Measurements from ENCODE around the gene DNM3. TPM values are rescaled to one million over a fixed set of nuclear protein-coding genes. Genes with fewer than 3 reads are reported as not detected.

Gene DNM3
- polyA plus RNA-seq, 3 donors = 0.15 TPM; not detected in 2

GRCh38 chr1:172105230-172105629 is 263.9 kb downstream of the DNM3 start:
- H3K79me2 ChIP-seq (ENCODE audit: insufficient read depth, low read length) = no peaks in the 10 kb centered on the region
- H2AFZ ChIP-seq (ENCODE audit: insufficient read depth, low read depth, low read length, poor library complexity, severe bottlenecking) = no peak overlapping the region
- no peaks in the 10 kb centered on the region for H3K36me3 ChIP-seq (replicated peaks in 1 of 2; ENCODE audit: control insufficient read depth in 1 of 2, insufficient read depth in 2 of 2, low read length in 2 of 2)
- no peaks in the 10 kb centered on the region for H3K27me3 ChIP-seq (ENCODE audit: control insufficient read depth in 2 of 2, insufficient read depth in 2 of 2, low read length in 2 of 2)
- H3K4me1 ChIP-seq (ENCODE audit: control insufficient read depth in 1 of 2, insufficient read depth in 2 of 2, low read length in 2 of 2) = no peaks in the 10 kb centered on the region
- TF ChIP-seq CTCF (IDR thresholded peaks at IDR 0.05) = no peak
- Mint-ChIP-seq H3K9me3 (peaks cover 0 to 3% (median 0%) of the 10 kb centered on the region in 7 donors), H3K4me3 (no peak overlapping the region), H3K36me3 (no peaks in the 10 kb centered on the region), H3K27me3 (ENCODE audit: low read depth in 3 of 3) (peaks cover 0 to 2% (median 1%) of the 10 kb centered on the region in 3 donors), H3K27ac (no peak overlapping the region), H3K4me1 (peaks cover 2% of the 10 kb centered on the region)
- H3K9me3 ChIP-seq (replicated peaks in 1 of 2; ENCODE audit: control insufficient read depth in 1 of 2, insufficient read depth in 1 of 2, low read length in 2 of 2) = no peaks in the 10 kb centered on the region
- H3K27ac ChIP-seq (ENCODE audit: low read depth in 1 of 2, low read length in 2 of 2) = no peak overlapping the region
- H3K4me3 ChIP-seq (replicated peaks in 1 of 3; ENCODE audit: low read depth in 2 of 3, low read length in 3 of 3) = no peak overlapping the region
- no peaks in the 10 kb centered on the region for H4K20me1 ChIP-seq (ENCODE audit: insufficient read depth, low read length)
- H3K9ac ChIP-seq (ENCODE audit: insufficient read depth, low read length, poor library complexity, severe bottlenecking) = no peak overlapping the region
- H3K4me2 ChIP-seq (replicated peaks; ENCODE audit: extremely low read depth, low read length, poor library complexity, severe bottlenecking) = no peak overlapping the region
- intact Hi-C loops (cut with micrococcal nuclease) = no loop called here
- no peak for DNase-seq

- H3K9me3 Mint-ChIP-seq = peaks cover 0 to 3% (median 0%) of the 10 kb centered on the region in 7 donors
- H3K36me3 Mint-ChIP-seq = no peaks in the 10 kb centered on the region
- H3K27me3 Mint-ChIP-seq (ENCODE audit: low read depth in 3 of 3) = peaks cover 0 to 1% (median 0%) of the 10 kb centered on the region in 3 donors
- no peak for DNase-seq
- no peak overlapping the region for H3K4me3 Mint-ChIP-seq
- H3K79me2 ChIP-seq (ENCODE audit: insufficient read depth, low read length) = no peaks in the 10 kb centered on the region
- intact Hi-C loops (cut with micrococcal nuclease) = no loop called here
- no peaks in the 10 kb centered on the region for H3K9me3 ChIP-seq (replicated peaks in 1 of 2; ENCODE audit: control insufficient read depth in 1 of 2, insufficient read depth in 1 of 2, low read length in 2 of 2)
- H3K4me3 ChIP-seq (replicated peaks in 1 of 3; ENCODE audit: low read depth in 2 of 3, low read length in 3 of 3) = no peak overlapping the region
- no peaks in the 10 kb centered on the region for H3K27me3 ChIP-seq (ENCODE audit: control insufficient read depth in 2 of 2, insufficient read depth in 2 of 2, low read length in 2 of 2)
- H4K20me1 ChIP-seq (ENCODE audit: insufficient read depth, low read length) = no peaks in the 10 kb centered on the region
- no peak overlapping the region for H3K9ac ChIP-seq (ENCODE audit: insufficient read depth, low read length, poor library complexity, severe bottlenecking)
- peaks cover 2% of the 10 kb centered on the region for H3K4me1 Mint-ChIP-seq
- no peak overlapping the region for H3K27ac Mint-ChIP-seq
- WGBS (ENCODE audit: insufficient coverage) = no CpG with 5 or more reads among the region's 4 CpGs
- H3K27ac ChIP-seq (ENCODE audit: low read depth in 1 of 2, low read length in 2 of 2) = no peak overlapping the region
- H3K36me3 ChIP-seq (replicated peaks in 1 of 2; ENCODE audit: control insufficient read depth in 1 of 2, insufficient read depth in 2 of 2, low read length in 2 of 2) = no peaks in the 10 kb centered on the region
- no peak for TF ChIP-seq CTCF (IDR thresholded peaks at IDR 0.05)
- H3K4me1 ChIP-seq (ENCODE audit: control insufficient read depth in 1 of 2, insufficient read depth in 2 of 2, low read length in 2 of 2) = no peaks in the 10 kb centered on the region
- H2AFZ ChIP-seq (ENCODE audit: insufficient read depth, low read depth, low read length, poor library complexity, severe bottlenecking) = no peak overlapping the region
- H3K4me2 ChIP-seq (replicated peaks; ENCODE audit: extremely low read depth, low read length, poor library complexity, severe bottlenecking) = no peak overlapping the region
Observed at GRCh38 chr1:172107316-172107975, 266.1 kb downstream of the DNM3 start.
